Measurements from ENCODE around the gene LANCL2. TPM values are rescaled to one million over a fixed set of nuclear protein-coding genes. Genes with fewer than 3 reads are reported as not detected.

LANCL2 gene
- total RNA-seq, 3 donors from 2014 or later (not counting 1 experiment from before 2014, with no cell fraction given): 7.2 to 9.4 (median 8.3) TPM

- ATAC-seq (no peak), DNase-seq (no peak)
- WGBS (ENCODE audit: insufficient coverage): 92% methylated on average over 4 of the region's 4 CpGs
- Histone ChIP-seq H3K4me3 (ENCODE audit: low read length) (no peak overlapping the region), H3K27ac (ENCODE audit: low read length) (no peak overlapping the region), H3K9me3 (ENCODE audit: control insufficient read depth, insufficient read depth, low read length) (no peaks in the 10 kb centered on the region), H3K4me1 (ENCODE audit: control insufficient read depth, insufficient read depth, low read length) (no peaks in the 10 kb centered on the region), H3K36me3 (ENCODE audit: control insufficient read depth, insufficient read depth, low read length) (peaks cover 6% of the 10 kb centered on the region), H3K27me3 (ENCODE audit: control insufficient read depth, insufficient read depth, low read length) (no peaks in the 10 kb centered on the region)
- Mint-ChIP-seq H3K27me3 (ENCODE audit: low read depth in 2 of 2) (no peaks in the 10 kb centered on the region), H3K4me1 (peaks cover 0 to 4% of the 10 kb centered on the region in 2 donors), H3K27ac (no peak overlapping the region), H3K9me3 (no peaks in the 10 kb centered on the region), H3K36me3 (no peaks in the 10 kb centered on the region), H3K4me3 (no peak overlapping the region)
- intact Hi-C loops (cut with micrococcal nuclease): no loop called here
- no peak for TF ChIP-seq CTCF (IDR thresholded peaks at IDR 0.05)
Measured at GRCh38 chr7:55410667-55411239, 45.6 kb downstream of the LANCL2 start.

DNA sequence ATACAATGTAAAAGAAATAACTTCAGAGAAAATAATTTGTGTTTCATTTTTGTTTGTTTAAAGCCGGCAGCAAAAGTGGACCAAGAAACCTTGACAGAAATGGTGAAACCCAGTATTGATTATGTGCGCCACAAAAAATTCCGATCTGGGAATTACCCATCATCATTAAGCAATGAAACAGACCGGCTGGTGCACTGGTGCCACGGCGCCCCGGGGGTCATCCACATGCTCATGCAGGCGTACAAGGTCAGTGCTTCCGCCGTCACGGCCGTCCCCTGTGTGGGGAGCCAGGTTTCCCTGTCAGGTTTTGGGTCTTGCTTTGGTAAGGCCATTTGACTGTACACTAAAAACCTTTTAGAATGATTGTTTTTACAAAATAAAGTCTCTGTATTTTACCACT lies 46.7 kb downstream of the LANCL2 start:
- 98% methylated on average over 12 of the region's 12 CpGs for WGBS (ENCODE audit: insufficient coverage)
- intact Hi-C loops (cut with micrococcal nuclease): no loop called here
- no peaks in the 10 kb centered on the region for H3K4me1 ChIP-seq (ENCODE audit: control insufficient read depth, insufficient read depth, low read length)
- H3K9me3 ChIP-seq (ENCODE audit: control insufficient read depth, insufficient read depth, low read length): no peaks in the 10 kb centered on the region
- no peak overlapping the region for H3K4me3 ChIP-seq (ENCODE audit: low read length)
- no peak for TF ChIP-seq CTCF (IDR thresholded peaks at IDR 0.05)
- Mint-ChIP-seq H3K4me1 (peaks cover 0 to 4% of the 10 kb centered on the region in 2 donors), H3K27ac (no peak overlapping the region), H3K4me3 (no peak overlapping the region), H3K9me3 (no peaks in the 10 kb centered on the region), H3K27me3 (ENCODE audit: low read depth in 2 of 2) (no peaks in the 10 kb centered on the region), H3K36me3 (no peaks in the 10 kb centered on the region)
- DNase-seq: no peak
- no peak for ATAC-seq
- peaks cover 3% of the 10 kb centered on the region for H3K36me3 ChIP-seq (ENCODE audit: control insufficient read depth, insufficient read depth, low read length)
- H3K27ac ChIP-seq (ENCODE audit: low read length): no peak overlapping the region
- H3K27me3 ChIP-seq (ENCODE audit: control insufficient read depth, insufficient read depth, low read length): no peaks in the 10 kb centered on the region

GRCh38 chr7:55413442-55413841 lies 48.3 kb downstream of the LANCL2 start:
- H3K9me3 Mint-ChIP-seq: no peaks in the 10 kb centered on the region
- no peaks in the 10 kb centered on the region for H3K4me1 ChIP-seq (ENCODE audit: control insufficient read depth, insufficient read depth, low read length)
- H3K36me3 Mint-ChIP-seq: no peaks in the 10 kb centered on the region
- no peaks in the 10 kb centered on the region for H3K27me3 Mint-ChIP-seq (ENCODE audit: low read depth in 2 of 2)
- H3K9me3 ChIP-seq (ENCODE audit: control insufficient read depth, insufficient read depth, low read length): no peaks in the 10 kb centered on the region
- no peak overlapping the region for H3K4me3 Mint-ChIP-seq
- ATAC-seq (no peak), DNase-seq (no peak)
- no peaks in the 10 kb centered on the region for H3K27me3 ChIP-seq (ENCODE audit: control insufficient read depth, insufficient read depth, low read length)
- peaks cover 0 to 4% of the 10 kb centered on the region in 2 donors for H3K4me1 Mint-ChIP-seq
- TF ChIP-seq CTCF (IDR thresholded peaks at IDR 0.05): no peak
- WGBS (ENCODE audit: insufficient coverage): 78% methylated on average over 3 of the region's 3 CpGs
- no peak overlapping the region for H3K27ac Mint-ChIP-seq
- intact Hi-C loops (cut with micrococcal nuclease): no loop called here
- no peak overlapping the region for H3K4me3 ChIP-seq (ENCODE audit: low read length)
- no peak overlapping the region for H3K27ac ChIP-seq (ENCODE audit: low read length)
- H3K36me3 ChIP-seq (ENCODE audit: control insufficient read depth, insufficient read depth, low read length): peaks cover 3% of the 10 kb centered on the region

Measured in natural killer cell (primary cell).